ENCODE measurements around the gene SLC4A5.

DNA sequence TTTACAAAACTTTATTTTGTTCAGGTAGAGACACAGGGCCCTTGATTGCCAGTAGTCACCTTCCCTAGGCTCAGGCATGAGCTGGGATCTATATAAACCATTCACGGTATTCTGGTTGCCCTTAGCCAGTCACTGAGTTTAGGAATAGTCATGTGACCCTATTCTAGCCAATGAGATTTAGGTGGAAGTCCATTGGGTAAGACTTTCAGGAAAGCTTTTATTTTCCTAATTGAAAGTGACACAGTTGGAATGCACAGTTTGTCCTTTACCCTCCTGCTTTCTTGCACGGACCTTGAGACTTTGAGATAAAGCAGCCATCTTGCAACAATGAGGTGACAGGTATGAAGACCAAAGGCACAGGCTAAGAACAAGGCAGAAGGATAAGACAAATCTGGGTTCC lies 21.5 kb downstream of the SLC4A5 start:
- TF ChIP-seq, protein P1, sequence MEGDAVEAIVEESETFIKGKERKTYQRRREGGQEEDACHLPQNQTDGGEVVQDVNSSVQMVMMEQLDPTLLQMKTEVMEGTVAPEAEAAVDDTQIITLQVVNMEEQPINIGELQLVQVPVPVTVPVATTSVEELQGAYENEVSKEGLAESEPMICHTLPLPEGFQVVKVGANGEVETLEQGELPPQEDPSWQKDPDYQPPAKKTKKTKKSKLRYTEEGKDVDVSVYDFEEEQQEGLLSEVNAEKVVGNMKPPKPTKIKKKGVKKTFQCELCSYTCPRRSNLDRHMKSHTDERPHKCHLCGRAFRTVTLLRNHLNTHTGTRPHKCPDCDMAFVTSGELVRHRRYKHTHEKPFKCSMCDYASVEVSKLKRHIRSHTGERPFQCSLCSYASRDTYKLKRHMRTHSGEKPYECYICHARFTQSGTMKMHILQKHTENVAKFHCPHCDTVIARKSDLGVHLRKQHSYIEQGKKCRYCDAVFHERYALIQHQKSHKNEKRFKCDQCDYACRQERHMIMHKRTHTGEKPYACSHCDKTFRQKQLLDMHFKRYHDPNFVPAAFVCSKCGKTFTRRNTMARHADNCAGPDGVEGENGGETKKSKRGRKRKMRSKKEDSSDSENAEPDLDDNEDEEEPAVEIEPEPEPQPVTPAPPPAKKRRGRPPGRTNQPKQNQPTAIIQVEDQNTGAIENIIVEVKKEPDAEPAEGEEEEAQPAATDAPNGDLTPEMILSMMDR (conservative IDR thresholded peaks at IDR 0.05) = no peak
- TF ChIP-seq EZH2 (IDR thresholded peaks at IDR 0.05; ENCODE audit: low read depth) = no peak
